ENCODE data around the gene CCDC154.

Gene CCDC154

GRCh38 chr16:1414532-1415260 is 29.7 kb downstream of the CCDC154 start, which contains the start of gene UNKL:
TSS of gene UNKL (minus strand) at chr16:1414704. CDS start at chr16:1414691, 13 bp downstream.
- DNase-seq: peak; percentile 88

GRCh38 chr16:1413684-1414531 is 30.4 kb downstream of the CCDC154 start:
- DNase-seq: peak; percentile 72

- no peak for DNase-seq
These were observed 31.5 kb downstream of the CCDC154 start for GRCh38 chr16:1412847-1413246.

- DNase-seq: peak; percentile 97
These were observed 36.1 kb downstream of the CCDC154 start for GRCh38 chr16:1408171-1408837.

- no peak for DNase-seq
These were observed 36.6 kb downstream of the CCDC154 start for GRCh38 chr16:1407753-1408152.

GRCh38 chr16:1403733-1404132 is 40.6 kb downstream of the CCDC154 start:
- DNase-seq: no peak

GRCh38 chr16:1403036-1403435 is 41.3 kb downstream of the CCDC154 start:
- no peak for DNase-seq

GRCh38 chr16:1401758-1402154 is 42.6 kb downstream of the CCDC154 start:
- DNase-seq: no peak

GRCh38 chr16:1401061-1401757 is 43.1 kb downstream of the CCDC154 start:
- no peak for DNase-seq

- DNase-seq: no peak
These were observed 45.4 kb downstream of the CCDC154 start for GRCh38 chr16:1398826-1399581.

- DNase-seq: no peak
These were observed 46.0 kb downstream of the CCDC154 start for GRCh38 chr16:1398351-1398750.

GRCh38 chr16:1397779-1398178 is 46.6 kb downstream of the CCDC154 start:
- DNase-seq: no peak

GRCh38 chr16:1395444-1396031 is 48.8 kb downstream of the CCDC154 start:
- DNase-seq: no peak

GRCh38 chr16:1394367-1394951 is 49.9 kb downstream of the CCDC154 start:
- no peak for DNase-seq

GRCh38 chr16:1393613-1394176 is 50.7 kb downstream of the CCDC154 start:
- DNase-seq: no peak

- DNase-seq: no peak
These were observed 51.5 kb downstream of the CCDC154 start for GRCh38 chr16:1392826-1393225.

- DNase-seq: no peak
These were observed 54.0 kb downstream of the CCDC154 start for GRCh38 chr16:1390239-1390779.

- no peak for DNase-seq
These were observed 54.6 kb downstream of the CCDC154 start for GRCh38 chr16:1389762-1390161.

- no peak for DNase-seq
These were observed 57.0 kb downstream of the CCDC154 start for GRCh38 chr16:1387331-1387730.

- no peak for DNase-seq
These were observed 59.1 kb downstream of the CCDC154 start for GRCh38 chr16:1385232-1385631.

Data from CD4-positive, alpha-beta T cell treated with Interleukin-10 for 1 hour (primary cell).